ENCODE results near the gene GAA.

GAA gene

GRCh38 chr17:80104956-80105375, 3.6 kb downstream of the GAA start:
- DNase-seq = no peak

DNA sequence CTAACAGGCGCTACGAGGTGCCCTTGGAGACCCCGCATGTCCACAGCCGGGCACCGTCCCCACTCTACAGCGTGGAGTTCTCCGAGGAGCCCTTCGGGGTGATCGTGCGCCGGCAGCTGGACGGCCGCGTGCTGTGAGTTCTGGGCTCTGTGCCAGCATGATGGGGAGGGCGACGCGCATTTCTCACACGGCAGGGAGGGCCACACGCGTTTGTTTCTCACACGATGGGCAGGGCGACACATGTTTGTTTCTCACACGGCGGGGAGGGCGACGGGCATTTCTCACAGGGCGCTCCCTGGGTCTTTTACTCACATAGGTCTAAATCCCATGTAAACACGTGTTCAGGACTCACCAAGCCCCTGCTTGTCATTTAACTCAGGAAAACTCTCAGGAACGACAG, 4.4 kb downstream of the GAA start:
- no peak for DNase-seq

DNA sequence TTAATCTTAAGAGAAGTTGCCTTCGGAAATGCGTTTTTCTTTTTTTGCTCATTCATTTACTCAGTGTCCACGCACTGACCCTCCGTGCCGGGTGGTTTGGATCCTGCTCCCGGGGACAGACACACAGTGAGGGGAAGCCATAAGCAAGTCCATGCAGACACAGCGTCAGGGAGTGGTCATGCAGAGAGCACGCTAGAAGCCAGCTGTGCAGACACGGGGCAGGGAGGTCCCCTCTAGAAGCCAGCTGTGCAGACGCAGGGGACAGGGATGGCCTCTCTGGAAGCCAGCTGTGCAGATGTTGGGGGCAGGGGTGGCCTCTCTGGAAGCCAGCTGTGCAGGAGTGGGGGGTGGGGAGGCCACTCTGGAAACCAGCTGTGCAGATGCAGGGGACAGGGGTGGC, 4.8 kb downstream of the GAA start:
- no peak for DNase-seq

DNA sequence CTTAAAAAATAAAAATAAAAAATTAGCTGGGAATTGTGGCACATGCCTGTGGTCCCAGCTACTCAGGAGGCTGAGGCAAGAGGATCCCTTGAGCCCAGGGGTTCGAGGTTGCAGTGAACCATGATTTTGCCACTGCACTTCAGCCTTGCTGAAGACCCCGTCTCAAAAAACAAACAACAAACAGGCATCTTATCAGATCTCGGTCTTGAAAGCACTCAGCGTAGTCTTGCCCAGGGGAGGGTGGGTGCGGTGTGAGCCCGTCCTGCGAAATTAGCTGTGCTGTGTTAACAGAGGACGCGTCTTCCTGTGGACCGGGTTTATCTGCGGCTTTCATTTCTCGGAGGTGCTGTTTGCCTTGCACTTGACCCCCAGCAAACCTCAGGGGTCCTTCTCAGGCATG, 5.4 kb downstream of the GAA start:
- no peak for DNase-seq

GRCh38 chr17:80107231-80108021, 6.0 kb downstream of the GAA start:
- no peak for DNase-seq

GRCh38 chr17:80108036-80108971, 6.9 kb downstream of the GAA start:
- no peak for DNase-seq

DNA sequence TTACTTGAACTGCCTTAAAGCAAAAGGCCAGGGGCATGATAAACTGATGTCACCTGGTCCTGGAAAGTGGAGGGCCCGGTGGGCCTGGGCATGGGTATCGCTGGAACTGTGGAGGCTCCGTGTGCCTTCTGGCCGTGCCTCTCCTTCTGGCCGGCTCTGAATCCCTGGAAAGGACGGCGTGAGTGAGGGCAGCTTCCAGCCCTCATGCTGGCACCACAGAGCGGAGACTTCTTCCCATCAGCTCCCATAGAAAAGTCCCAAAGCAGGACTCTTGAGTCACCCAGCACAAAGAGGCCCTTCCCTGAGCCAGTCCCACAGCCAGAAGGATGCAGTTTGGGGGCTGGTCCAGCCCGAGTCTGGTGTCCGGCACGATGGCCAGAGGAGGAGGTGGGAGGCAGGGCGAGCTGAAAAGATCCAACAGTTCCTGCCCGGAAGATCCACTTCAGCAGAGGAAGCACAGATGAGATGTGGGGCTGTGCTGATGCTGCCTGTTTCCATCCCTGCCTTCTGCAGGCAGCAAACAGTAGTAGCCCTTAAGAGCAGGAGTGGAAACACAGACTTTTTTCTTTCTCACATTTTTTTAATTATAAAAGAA, 7.8 kb downstream of the GAA start:
- DNase-seq = no peak

DNA sequence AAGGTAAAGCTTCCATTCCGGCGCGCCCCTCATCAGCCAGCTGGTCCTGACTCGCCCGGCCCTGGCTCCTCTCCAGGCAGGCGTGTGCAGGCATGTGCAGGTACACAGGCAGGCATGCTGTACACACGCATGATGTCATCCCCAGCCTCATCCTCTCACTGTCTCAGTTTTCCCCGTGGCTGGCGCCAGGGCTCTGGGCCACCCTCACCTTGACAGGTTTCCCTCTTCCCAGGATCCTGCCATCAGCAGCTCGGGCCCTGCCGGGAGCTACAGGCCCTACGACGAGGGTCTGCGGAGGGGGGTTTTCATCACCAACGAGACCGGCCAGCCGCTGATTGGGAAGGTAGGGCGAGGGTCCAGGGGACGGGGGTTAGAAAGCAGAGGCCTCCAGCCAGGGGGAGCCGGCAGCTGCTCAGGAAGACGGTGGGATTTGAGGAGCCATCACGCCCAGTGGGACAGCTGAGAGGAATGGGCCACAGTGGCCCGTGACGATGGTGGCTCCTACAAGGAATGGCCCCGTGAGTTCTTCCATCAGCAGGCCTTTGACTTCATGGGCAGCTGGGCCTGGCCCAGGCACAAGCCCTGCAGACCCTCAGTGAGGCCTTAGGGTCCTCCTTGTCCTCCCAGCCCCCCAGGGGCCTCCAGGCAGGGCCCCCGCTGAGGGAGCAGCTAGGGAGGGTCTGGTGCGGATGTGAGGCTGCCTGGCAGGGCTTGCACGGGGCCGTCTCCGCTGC, 8.5 kb downstream of the GAA start:
- no peak for DNase-seq

DNA sequence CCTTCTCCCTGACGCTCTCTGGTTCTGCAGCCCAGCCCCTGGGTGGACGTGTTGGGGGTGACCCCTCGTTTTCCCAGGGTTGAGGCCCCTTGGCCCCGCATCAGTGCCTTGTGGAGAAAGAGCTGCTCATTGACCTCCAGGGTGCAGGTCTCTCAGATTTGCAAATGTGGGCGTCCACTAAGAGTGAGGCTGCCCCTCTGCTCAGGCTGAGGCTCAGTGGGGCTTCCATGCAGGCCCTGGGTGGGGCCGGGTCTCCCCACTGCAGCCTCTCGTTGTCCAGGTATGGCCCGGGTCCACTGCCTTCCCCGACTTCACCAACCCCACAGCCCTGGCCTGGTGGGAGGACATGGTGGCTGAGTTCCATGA, 9.0 kb downstream of the GAA start:
- no peak for DNase-seq

DNA sequence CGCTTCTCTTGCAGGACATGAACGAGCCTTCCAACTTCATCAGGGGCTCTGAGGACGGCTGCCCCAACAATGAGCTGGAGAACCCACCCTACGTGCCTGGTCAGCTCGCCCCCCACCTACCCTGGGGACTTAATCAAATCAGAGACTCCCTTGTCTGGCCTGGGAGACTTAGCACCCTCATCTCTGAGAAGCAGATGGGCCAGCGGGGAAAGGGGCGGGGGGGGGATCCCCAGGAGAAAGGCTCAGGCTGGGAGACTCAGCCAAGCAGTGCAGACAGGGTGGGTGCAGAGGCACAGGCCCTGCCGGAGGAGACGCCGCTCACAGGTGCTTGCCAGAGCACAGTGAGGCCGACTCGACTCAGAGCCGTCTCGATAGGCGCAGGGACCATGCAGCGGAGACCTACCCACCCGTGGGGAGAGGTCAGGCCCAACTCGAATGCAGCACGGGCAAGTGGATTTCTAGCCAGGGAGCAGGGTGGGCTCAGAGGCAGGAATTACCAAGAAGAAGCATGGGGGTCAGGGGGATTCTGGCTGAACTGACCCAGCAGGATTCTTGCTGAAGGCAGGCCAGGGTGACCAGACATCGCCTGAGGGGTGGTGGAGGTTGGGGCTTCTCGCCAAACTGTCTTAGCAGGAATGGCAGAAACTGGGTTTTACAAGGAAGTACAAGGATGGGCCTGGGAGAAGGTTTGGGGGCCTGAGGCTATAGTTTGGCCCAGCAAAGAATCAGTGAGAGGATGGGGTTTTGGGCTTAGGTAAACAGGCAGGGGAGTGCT, 9.7 kb downstream of the GAA start:
- DNase-seq = no peak

DNA sequence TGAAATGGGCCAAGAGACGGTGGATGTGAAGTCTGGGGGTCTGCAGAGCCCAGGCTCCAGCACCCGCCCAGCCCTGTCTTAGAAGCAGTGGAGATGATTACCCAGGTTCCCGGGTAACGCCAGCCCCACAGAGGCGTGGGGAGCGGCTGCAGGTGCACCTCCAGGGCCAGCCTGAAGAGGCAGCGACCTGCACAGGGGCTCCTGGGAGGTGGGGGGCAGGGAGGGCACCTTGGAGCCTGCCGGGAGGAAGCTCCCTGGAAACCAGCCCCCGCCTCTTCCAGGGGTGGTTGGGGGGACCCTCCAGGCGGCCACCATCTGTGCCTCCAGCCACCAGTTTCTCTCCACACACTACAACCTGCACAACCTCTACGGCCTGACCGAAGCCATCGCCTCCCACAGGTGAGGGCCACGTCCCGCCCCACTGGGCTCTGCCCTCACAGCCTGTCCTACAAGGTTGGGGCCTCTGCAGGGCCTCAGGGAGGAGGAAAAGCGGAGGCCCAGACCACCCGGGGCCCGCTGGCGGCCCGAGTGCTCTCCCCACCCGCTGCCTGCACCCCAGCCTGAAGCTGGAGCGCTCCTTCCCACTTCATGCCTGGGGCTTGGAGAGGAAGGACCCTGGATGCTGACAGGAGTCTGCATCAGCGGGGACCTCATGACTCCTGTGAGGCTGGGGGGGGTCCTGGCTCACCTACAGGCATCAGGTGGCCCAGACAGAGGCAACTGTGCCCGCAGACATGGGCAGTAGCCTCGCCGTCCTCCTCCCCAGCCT, 10.5 kb downstream of the GAA start:
- DNase-seq = no peak

DNA sequence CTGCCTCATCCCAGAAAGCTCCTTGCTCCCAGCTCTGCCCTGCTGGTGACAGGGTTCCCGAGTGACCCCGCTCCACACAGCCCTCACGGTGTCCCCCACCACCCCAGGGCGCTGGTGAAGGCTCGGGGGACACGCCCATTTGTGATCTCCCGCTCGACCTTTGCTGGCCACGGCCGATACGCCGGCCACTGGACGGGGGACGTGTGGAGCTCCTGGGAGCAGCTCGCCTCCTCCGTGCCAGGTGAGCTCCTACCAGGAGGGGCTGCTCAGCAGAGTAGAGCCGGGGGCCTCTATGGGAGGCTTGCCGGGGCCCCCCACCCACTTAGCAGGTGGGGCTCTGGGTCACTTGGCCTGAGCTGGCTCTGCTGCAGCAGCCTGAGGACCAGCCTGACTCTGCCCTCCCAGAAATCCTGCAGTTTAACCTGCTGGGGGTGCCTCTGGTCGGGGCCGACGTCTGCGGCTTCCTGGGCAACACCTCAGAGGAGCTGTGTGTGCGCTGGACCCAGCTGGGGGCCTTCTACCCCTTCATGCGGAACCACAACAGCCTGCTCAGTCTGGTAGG, 11.2 kb downstream of the GAA start:
- DNase-seq = no peak

DNA sequence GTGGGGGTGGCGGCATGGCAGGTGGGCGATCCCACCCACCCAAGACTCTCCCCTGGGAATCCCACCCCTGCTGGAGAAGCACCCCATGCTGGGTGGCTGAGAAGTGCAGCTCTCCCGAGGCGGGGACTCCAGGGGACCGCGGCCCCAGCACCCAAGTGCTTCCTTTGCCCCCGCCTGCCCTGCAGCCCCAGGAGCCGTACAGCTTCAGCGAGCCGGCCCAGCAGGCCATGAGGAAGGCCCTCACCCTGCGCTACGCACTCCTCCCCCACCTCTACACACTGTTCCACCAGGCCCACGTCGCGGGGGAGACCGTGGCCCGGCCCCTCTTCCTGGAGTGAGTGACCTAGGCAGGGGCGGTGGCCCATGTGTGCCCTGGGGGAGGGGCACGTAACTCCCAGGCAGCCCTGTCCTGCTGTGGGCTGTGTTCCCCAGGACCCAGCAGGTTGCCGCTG, 11.7 kb downstream of the GAA start:
- DNase-seq = no peak

DNA sequence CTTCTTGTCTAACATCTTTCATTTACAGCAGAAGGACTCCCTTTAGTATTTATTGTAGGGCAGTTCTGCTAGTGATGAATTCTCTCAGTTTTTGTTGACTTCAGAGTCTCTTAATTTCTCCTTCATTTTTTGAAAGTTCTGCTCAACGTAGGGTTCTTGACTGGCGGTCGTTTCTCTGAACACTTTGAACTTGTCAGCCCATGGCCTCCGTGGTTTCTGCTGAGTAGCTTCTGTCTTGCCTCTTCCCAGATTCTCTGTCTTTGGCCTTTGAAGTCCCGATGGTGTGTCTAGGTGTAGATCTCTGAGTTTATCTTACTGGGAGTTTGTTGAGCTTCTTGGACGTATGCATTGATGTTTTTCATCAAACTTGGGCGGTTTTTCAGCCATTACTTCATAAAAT, 13.4 kb downstream of the GAA start:
- DNase-seq = no peak

DNA sequence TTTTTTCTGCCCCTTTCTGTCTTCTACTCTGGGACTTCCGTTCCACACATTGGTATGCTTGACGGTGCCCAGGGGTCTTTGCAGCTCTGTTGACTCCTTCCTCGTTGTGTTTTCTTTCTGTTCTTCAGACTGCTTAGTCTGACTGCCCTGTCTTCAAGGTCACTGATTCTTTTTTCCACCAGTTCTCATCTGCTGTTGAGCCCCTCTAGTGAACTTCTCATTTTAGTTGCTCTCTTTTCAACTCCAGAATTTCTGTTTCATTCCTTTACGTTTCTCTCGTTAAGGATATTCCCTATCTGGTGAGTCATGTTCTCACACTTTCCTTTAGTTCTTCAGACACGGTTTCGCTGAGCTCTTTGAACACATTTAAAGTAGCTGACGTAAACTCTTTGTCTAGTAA, 13.8 kb downstream of the GAA start:
- no peak for DNase-seq

DNA sequence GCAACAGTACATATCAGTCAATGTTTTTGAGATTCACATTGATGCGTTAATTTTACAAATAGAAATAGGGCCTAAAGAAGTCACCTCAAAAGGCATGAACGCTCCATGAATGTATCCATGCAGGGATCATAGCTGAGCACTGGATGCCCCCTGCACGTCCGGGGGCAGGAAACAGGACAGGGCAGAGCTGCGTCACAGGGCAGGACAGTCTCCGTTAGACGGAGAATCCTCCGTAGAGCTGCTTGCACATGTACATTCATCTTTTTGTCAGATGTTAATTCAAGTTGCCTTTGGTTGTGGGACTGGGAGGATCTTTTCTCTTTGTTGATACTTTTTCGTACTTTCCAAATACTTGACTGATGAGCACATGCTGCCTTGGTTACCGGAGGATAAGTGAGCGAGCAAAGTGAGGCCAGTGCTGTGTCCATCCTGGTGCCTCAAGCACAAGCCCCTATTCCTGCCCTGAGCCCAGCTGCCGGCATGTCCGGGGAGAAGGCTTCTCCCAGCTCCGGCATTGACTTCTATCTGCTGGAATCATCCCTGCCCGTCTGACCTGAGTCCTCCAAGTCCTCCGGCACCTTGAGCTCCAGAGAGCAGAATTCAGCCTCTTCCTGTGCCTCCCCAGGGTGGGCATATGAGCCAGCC, 15.0 kb downstream of the GAA start:
- no peak for DNase-seq

DNA sequence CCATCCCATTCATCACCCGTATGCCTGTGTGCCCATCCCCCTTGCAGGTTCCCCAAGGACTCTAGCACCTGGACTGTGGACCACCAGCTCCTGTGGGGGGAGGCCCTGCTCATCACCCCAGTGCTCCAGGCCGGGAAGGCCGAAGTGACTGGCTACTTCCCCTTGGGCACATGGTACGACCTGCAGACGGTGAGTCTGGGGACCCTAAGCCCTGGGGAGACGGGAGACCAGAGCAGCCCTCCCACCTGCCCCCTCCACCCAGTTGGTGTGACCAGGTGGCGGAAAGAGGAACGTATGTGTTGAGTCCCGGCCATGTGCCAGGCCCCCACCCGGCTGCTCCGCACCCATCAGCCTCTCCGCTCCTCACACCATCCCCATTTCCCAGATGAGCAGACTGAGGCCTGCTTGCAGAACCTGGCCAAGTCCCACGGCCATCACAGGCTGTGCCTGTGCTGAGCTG, 15.6 kb downstream of the GAA start:
- no peak for DNase-seq

GRCh38 chr17:80117491-80118401, 16.4 kb downstream of the GAA start:
- no peak for DNase-seq

DNA sequence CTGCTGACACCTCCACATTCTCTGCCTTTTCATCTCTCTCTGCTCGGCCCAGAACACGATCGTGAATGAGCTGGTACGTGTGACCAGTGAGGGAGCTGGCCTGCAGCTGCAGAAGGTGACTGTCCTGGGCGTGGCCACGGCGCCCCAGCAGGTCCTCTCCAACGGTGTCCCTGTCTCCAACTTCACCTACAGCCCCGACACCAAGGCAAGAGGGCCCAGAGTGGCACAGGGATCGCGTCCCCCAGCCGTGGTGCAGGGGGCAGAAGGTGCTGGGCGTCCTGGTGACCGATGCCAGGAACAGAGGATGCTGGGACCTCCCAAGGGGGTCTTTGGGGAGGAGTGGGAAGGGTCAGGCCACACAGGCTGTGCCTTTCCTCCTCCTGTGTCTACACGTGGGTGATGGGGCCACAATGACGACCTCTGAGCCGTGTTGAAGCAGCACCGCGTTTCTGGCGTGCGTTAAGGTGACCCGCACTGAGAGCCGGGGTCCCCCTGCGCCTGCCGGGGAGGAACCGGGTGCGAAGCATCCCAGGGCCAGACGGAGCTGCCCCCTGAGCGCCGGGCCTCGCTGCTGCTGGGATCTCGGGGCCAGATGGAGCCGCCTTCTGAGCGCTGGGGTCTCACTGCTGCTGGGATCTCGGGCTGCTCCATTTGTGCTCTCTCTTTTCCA, 17.4 kb downstream of the GAA start:
- no peak for DNase-seq
